Articular chondrocyte of knee joint (primary cell): ENCODE results near the gene SHISA7. TPM values are rescaled to one million over a fixed set of nuclear protein-coding genes. Genes with fewer than 3 reads are reported as not detected.

ENCODE experiments used
- total RNA-seq: library from RNA; depleted of rRNA; stranded (reverse); fragments of >200 nt; gene quantifications from 2 replicates; pipeline ENCODE4 v1.2.3, GENCODE V29; 2012

The SHISA7 gene
- total RNA-seq = not detected in 2 replicates

GRCh38 chr19:55443045-55443823 is at the start of gene SHISA7:
SHISA7 (minus strand) TSS chr19:55443300; CDS start chr19:55442863, 437 bp downstream.

GRCh38 chr19:55487924-55488687 is 45.0 kb upstream of the SHISA7 start, which contains the start of gene SSC5D:
SSC5D (plus strand) TSS chr19:55488436; CDS start chr19:55488590, 154 bp downstream.

GRCh38 chr19:55484593-55485438 is 41.7 kb upstream of the SHISA7 start, which contains the start of gene NAT14:
NAT14 (plus strand) TSS chr19:55485188; CDS start chr19:55485709, 521 bp downstream.

GRCh38 chr19:55476100-55476775 is 33.1 kb upstream of the SHISA7 start, which contains the start of gene ZNF628:
ZNF628 (plus strand) TSS chr19:55476617; CDS start chr19:55479911, 3,294 bp downstream.

GRCh38 chr19:55464662-55465054 is 21.6 kb upstream of the SHISA7 start, which contains the start of gene C19orf85:
C19orf85 (minus strand) TSS chr19:55464751; CDS start chr19:55464554, 197 bp downstream.

GRCh38 chr19:55461259-55461973 is 18.3 kb upstream of the SHISA7 start, which contains the start of gene ISOC2:
ISOC2 (minus strand) TSS chr19:55461642; CDS start chr19:55456486, 5,156 bp downstream.

GRCh38 chr19:55407550-55407799 is 35.6 kb downstream of the SHISA7 start, which contains the start of gene UBE2S:
UBE2S (minus strand) TSS chr19:55407788; CDS start chr19:55407589, 199 bp downstream.

GRCh38 chr19:55385724-55386492 is 57.2 kb downstream of the SHISA7 start, which contains the start of gene RPL28:
RPL28 (plus strand) TSS chr19:55385932; CDS start chr19:55386358, 426 bp downstream.

GRCh38 chr19:55384131-55384919 is 58.8 kb downstream of the SHISA7 start, which contains the start of gene TMEM238:
TMEM238 (minus strand) TSS chr19:55384292; CDS start chr19:55384259, 33 bp downstream.

Other genes starting within 250 kb of the SHISA7 start
- 5.1 and 7.1 TPM in 2 replicates for gene PTPRH, start 233.8 kb downstream of the SHISA7 start, total RNA-seq
- gene TMEM86B, start 214.5 kb downstream of the SHISA7 start, total RNA-seq = 0.76 and 1.7 TPM in 2 replicates
- 26.1 and 27.7 TPM in 2 replicates for gene PPP6R1, start 184.3 kb downstream of the SHISA7 start, total RNA-seq
- 23.0 and 25.6 TPM in 2 replicates for gene HSPBP1, start 163.2 kb downstream of the SHISA7 start, total RNA-seq
- 0.65 TPM in 2 replicates for gene BRSK1, start 159.3 kb downstream of the SHISA7 start, total RNA-seq
- not detected in 2 replicates for gene TMEM150B, start 118.0 kb downstream of the SHISA7 start, total RNA-seq
- 5.0 and 5.6 TPM in 2 replicates for gene KMT5C, start 103.4 kb downstream of the SHISA7 start, total RNA-seq
- gene COX6B2, start 88.6 kb downstream of the SHISA7 start, total RNA-seq = not detected in 2 replicates
- gene GARIN5B, start 80.0 kb downstream of the SHISA7 start, total RNA-seq = not detected in 2 replicates
- gene IL11, start 72.8 kb downstream of the SHISA7 start, total RNA-seq = 1.2 and 1.4 TPM in 2 replicates
- not detected in 2 replicates for gene TMEM190, start 66.5 kb downstream of the SHISA7 start, total RNA-seq
- not detected in 2 replicates for gene TMEM238, start 59.0 kb downstream of the SHISA7 start, total RNA-seq
- gene RPL28, start 57.4 kb downstream of the SHISA7 start, total RNA-seq = 441 and 509 TPM in 2 replicates
- gene UBE2S, start 35.5 kb downstream of the SHISA7 start, total RNA-seq = 32.4 and 36.3 TPM in 2 replicates
- 48.6 and 53.3 TPM in 2 replicates for gene ISOC2, start 18.3 kb upstream of the SHISA7 start, total RNA-seq
- gene C19orf85, start 21.5 kb upstream of the SHISA7 start, total RNA-seq = not detected in 2 replicates
- 2.1 and 2.7 TPM in 2 replicates for gene ZNF628, start 33.3 kb upstream of the SHISA7 start, total RNA-seq
- gene NAT14, start 41.9 kb upstream of the SHISA7 start, total RNA-seq = 3.8 and 5.6 TPM in 2 replicates
- 23.4 and 33.8 TPM in 2 replicates for gene SSC5D, start 45.1 kb upstream of the SHISA7 start, total RNA-seq
- not detected in 2 replicates for gene SBK2, start 93.8 kb upstream of the SHISA7 start, total RNA-seq
- 0.11 TPM in 1 of 2 replicates, not detected in the other for gene SBK3, start 102.2 kb upstream of the SHISA7 start, total RNA-seq
- 6.5 and 8.9 TPM in 2 replicates for gene ZNF579, start 137.5 kb upstream of the SHISA7 start, total RNA-seq
- gene FIZ1, start 156.2 kb upstream of the SHISA7 start, total RNA-seq = 3.4 and 5.1 TPM in 2 replicates
- 6.6 and 7.1 TPM in 2 replicates for gene ZNF524, start 157.0 kb upstream of the SHISA7 start, total RNA-seq
- 1.2 and 1.3 TPM in 2 replicates for gene ZNF865, start 162.3 kb upstream of the SHISA7 start, total RNA-seq
- gene ZNF784, start 181.3 kb upstream of the SHISA7 start, total RNA-seq = 4.7 and 6.2 TPM in 2 replicates
- gene ZNF580, start 197.7 kb upstream of the SHISA7 start, total RNA-seq = 5.3 and 8.6 TPM in 2 replicates
- 17.6 and 20.4 TPM in 2 replicates for gene ZNF581, start 200.3 kb upstream of the SHISA7 start, total RNA-seq
- 6.9 and 7.4 TPM in 2 replicates for gene CCDC106, start 204.9 kb upstream of the SHISA7 start, total RNA-seq
- gene U2AF2, start 211.7 kb upstream of the SHISA7 start, total RNA-seq = 65.0 and 66.0 TPM in 2 replicates
- 48.3 and 57.5 TPM in 2 replicates for gene EPN1, start 231.9 kb upstream of the SHISA7 start, total RNA-seq